ENCODE measurements around the gene FLYWCH1.

The FLYWCH1 gene

DNA sequence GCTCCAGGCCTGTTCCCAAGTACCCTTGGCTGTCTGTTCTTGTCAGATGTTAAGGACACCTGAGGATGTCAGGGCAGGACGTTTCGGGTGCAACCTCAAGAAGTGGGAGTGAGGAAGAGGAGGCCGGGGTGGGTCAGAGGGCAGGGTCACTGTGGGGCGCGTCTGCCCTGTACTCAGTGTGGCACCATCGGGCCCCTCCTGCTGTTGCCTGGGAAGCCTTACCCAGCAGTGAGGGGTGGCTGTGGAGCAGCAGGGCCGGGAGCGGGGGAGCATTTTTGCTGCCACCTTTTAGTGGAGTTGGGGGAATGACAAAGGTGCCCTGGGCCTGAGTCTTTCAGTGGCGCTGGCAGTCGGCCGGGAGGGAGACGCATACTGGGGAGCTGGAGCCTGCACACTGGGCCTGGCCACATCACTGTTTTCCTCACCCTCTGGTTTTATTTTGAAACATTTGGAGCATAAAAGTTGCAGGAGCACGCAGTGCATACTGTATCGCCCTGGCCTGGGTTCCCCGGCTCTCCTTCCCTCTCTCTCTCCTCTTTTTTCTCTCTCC lies 11.1 kb upstream of the FLYWCH1 start:
- DNase-seq, result no peak

DNA sequence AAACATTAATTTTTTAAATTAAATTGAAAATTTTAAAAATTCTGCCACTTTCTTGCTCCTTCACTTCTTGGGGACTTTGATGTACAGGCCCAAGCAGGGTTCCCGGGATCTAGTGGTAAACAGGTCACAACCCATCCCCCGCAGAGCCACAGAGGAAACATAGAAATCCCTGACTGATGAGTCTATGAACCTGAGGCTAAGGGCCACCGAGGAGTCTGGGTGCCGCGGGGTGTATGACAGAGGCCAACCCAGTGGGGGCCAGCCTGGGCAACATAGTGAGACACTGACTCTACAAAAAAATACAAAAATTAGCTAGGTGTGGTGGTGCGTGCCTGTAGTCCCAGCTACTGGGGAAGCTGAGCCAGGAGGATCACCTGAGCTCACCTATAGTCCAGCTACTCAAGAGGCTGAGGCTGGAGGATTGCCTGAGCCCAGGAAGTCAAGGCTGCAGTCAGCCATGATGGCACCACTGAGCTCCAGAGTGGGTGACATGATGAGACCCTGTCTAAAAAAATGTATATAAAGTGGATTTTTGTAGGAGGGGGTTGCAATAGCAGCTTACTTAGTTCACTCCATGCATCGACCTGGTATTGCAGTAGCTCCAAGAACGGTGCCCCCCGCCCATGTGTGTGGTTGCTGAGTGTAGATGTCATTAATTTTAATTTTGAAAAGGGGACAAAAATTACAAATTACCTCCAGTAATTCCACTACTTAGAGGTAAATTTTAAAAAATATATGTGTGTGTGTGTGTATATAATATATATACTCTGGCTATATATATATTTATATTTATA lies 9.2 kb upstream of the FLYWCH1 start:
- no peak for DNase-seq

DNA sequence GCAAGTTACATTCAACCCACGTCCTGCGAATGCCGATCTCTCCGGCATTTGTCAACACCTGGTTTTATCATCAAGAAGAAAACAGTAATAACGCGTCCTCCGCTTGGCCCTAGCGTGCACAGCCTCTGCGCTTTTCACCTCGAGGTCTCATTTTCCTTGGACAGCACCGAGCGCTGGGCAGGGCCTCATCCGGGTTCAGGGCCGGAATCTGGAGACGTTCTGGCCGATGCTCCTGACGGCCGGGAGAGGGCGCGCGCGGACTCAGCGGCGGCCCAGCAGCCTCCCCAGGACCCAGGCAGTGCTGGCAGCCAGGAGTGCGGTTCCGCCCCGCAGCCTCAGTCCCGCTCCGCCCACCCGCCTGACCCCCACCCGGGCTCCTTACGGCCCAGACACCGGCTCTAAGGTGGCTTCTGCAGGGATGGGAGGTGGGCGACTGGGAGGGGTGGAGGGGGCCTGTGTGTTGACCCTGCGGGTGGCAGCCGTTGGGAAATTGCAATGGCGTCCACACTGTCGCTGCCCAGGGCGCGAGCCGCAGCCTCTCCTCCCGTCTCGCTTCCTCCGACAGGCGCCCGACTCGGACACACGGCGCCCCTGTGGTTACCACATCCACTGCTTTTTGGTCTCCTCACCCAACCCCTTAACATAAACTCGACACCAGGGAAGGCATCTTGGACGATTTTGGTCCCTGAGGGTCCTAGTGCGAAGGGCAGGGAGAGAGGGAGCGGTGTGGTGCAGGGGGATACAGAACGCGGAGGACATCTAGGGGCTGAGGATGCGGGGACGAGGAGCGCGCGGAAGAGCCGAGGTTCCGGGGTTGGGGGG lies 7.4 kb upstream of the FLYWCH1 start:
- DNase-seq, result peak; percentile 85 to 92 (median 92)

DNA sequence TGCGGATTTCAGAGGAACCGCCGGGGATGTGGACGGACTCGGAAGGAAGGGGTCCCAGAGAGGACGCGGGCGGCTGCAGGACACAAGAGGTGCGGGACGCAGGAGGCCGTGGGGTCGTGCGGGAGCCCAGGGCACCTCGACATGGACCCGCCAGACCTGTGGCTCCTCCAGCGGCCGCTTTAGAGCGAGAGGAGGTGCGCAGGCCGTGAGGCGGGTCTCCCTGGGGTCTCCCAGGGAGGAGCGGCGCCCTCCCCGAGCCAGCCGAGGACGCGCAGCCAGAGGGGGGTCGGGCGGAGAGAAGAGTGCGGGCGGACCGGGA lies 6.8 kb upstream of the FLYWCH1 start:
- peak in 1 of 3 donors; percentile 27 for DNase-seq

DNA sequence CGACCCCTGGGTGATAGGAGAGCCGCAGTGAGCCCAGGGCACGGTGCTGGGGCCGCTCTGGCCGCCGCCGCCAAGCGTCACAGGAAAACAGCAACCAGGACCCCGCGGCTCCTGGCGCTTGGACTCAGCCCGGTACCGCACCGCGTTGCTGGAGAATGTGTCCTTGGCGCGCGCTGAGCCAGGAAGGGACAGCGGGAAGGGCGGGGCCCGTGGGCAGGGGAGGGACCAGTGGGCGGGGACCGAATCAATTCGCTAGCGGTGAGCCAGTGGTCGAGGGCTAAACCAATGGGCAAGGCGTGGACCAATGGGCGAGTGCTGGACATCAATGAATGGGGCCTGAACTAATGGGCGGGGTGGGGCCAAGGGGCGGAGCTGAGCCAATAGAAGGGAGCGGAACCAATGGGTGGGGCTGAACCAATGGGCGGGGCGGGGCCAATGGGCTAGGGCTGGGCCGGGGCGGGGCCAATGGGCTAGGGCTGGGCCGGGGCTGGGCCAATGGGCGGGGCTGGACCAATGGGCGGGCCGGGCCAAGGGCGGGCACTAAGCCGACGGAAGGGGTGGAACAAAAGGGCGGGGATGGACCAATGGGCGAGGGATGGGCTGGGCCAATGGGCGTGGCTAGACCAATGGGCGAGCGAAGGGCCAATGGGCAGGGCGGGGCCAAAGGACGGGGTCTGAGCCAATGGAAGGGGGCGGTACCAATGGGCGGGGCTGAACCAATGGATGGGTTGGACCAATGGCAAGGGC lies 6.3 kb upstream of the FLYWCH1 start:
- peak; percentile 99 to 100 (median 100) for DNase-seq

DNA sequence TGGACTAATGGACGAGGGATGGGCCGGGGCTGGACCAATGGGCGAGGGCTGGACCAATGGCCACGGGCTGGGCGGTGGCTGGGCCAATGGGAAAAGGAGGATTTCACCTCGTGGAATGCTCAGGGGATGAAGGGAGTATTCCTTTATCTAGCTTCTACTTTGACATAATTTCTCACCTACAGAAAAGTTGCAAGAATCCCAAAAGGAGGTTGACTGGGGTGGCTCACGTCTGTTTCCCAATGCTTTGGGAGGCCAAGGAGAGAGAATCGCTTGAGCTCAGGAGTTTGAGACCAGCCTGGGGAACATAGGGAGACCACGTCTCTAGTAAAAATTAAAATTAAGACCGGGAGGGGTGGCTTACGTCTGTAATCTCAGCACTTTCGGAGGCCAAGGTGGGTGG lies 5.7 kb upstream of the FLYWCH1 start:
- no peak for DNase-seq

DNA sequence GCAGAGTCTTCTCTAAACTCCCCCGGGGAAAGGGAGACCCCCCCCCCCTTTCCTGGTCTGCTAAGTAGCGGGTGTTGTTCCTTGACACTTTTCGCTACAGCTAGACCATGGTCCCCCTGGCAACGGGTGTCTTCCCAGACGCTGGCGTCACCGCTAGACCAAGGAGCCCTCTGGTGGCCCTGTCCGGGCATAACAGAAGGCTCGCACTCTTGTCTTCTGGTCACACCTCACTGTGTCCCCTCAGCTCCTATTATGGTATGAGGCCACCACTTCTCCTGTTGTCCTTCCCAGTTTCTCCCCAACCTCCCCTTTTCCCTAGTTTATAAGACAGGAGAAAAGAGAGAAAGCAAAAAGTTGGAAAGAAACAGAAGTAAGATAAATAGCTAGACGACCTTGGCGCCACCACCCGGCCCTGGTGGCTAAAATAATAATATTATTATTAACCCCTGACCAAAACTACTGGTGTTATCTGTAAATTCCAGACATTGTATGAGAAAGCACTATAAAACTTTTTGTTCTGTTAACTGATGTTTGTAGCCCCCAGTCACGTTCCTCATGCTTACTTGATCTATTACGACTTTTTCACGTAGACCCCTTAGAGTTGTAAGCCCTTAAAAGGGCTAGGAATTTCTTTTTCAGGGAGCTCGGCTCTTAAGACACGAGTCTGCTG lies 4.5 kb upstream of the FLYWCH1 start:
- DNase-seq, result peak; percentile 60 to 71 (median 66)

DNA sequence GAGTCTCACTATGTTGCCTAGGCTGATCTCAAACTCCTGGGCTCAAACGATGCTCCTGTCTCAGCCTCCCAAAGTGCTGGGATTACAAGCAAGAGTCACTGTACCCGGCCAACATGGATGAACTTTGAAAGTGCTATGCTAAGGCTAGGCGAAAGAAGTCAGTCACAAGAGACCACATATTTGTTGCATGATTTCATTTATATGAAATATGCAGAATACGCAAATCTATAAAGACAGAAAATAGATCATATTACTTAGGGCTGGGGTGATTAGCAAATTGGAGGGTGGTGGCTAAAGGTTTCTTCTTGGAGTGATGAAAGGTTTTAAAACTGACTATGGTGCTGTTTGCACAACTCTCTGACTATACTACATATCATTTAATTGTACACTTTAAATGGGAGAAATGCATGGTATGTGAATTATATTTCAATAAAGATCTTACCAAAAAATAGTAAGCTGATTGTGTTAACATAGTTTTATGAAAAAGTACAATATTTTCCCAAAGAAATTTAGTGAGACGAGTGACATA lies 1.2 kb upstream of the FLYWCH1 start:
- no peak for DNase-seq

DNA sequence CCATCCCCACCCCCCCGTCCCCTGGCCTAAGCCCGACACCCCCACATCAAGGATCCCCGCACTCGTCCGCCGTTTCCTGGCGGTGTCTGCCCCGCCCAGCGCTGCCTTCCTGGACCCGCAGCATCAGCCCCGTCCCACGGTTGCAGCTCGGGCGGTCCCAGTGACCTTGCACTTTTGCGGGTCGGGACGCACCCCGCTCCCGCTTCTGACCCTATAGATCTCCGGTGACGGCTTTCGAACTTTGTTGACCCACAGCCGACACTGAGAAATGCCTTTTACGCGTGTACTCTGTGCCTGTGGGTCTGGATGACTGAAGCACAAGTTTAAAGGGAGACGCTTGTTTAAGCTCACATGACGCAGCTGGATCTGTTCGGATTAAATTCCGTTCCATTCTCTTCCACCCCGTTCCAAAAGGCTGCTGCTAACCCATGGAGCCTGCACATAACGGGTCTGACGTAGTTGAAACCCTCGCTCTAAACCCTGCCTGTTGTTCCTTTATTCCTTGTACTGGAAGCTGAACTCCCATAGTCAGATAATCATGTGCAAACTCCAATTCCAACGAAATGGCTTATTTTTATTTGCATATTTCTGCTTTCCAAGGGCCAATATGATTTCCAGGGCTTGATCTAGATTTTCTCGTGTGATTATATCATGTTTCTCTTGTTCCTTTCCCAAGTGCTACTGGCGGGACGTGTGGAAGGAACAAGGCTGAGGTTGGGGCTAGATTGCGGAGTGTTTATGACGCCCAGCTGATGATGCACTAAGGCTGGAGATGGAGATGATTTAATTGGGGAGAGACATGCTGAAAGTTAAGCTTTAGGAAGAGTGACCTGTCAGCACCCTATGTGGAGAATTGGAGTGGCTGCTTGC lies 834 bp downstream of the FLYWCH1 start:
- DNase-seq, result peak; percentile 38 to 50 (median 47)

DNA sequence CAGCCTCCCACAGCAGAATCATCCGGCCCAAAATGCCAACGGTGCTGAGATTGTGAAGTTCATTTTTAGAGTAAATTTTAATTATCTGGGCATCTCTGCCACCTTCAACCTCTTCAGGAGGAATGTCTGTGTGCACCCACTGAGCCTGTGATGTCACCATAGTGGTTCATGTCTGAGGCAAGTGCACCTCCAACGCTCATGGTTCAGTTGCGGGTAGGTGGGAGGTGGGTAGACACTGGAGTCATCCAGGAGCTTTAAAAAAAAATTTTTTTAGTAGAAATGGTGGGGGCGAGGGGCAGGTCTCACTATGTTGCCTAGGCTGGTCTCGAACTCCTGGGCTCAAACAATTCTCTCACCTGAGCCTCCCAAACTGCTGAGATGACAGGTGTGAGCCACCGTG lies 1.9 kb downstream of the FLYWCH1 start:
- no peak for DNase-seq

DNA sequence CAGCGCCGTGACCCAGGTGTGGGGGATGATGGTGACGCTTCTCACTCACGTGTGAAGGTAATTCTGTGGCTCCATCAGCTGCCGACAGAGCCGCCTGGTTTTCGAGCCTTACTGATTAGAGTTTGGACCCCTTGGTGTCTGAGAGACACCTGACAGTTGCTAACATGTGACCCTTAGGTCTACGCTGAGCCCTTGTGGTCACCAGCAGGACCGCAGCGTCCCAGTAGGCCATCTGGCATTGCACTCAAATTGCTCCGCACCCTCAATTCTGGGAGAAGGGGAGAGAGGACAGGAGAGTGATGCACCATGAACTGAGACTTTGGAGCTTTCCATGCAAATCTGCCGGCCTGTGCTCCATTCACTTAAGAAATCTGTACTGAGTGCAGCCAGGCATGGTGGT lies 2.5 kb downstream of the FLYWCH1 start:
- DNase-seq, result peak in 1 of 3 donors; percentile 16

DNA sequence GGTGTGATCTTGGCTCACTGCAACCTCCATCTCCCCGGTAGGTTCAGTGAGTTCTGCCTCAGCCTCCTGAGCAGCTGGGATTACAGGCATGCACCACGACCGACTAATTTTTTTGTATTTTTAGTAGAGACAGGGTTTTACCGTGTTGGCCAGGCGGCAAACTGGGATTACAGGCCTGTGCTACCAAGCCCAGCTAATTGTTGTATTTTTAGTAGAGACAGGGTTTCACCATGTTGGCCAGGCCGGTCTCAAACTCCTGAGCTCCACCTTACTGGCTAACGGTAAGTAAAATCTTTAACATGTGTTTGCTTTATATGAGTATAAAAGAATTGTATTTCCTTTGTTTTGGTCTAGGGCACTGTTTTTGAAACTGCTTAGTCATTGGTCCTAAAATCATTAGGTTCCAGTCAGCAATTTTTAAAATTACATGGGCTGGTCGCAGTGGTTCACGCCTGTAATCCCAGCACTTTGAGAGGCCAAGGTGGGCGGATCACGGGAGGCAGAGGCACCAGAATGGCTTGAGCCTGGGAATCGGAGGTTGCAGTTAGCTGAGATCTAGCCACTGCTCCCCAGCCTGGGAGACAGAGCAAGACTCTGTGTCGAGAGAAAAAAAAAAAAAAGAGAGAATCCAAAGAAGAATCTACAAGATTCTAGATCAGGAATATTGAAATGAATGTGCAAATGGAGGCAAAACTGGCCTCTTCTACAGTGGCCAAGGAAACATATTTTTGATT lies 3.6 kb downstream of the FLYWCH1 start:
- no peak for DNase-seq

DNA sequence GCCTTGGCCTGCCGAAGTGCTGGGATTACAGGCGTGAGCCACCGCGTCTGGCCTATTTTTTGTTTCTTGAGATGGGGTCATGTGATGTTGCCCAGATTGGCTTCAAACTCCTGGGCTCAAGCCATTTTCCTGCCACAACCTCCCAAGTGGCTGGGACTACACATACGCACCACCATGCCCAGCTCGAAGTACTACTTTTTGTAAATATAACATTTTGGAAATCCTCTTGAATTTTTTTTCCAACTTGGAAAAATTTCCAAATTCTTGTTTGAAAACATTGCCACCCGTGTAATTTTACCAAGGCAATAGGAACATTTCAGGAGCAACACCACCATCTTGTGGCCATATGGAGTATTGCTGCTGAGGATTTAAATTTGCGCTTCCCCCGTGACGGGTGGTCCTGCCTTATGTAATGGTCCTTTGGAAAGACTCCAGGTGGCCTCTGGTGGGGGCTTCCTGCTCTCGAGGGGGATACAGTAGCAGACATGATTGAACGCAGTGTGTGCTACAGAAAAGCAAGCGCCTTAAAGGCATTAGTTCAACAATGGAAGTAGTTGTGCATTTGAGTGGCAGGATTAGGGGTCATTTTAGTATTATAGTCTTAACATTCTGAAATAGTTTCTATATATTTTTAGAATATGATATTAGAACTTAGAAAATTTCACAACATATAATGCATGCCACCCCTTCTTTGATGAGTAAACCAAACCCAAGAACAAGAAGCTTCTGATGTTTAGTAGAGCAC lies 8.0 kb downstream of the FLYWCH1 start:
- DNase-seq, result peak; percentile 70 to 76 (median 71)

DNA sequence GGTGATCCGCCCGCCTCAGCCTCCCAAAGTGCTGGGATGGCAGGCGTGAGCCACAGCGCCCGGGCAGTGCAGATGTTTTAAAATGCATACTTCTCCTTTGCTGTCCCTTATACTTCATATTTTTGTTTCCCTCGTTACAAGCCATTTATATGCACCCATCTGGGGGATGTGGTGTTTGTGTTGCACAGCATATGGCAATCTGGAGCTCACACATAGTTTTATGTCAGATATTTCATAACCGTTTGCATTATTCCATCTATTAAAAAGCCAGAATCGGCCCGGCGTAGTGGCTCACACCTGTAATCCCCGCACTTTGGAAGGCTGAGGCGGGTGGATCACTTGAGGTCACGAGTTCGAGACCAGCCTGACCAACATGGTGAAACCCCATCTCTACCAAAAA lies 11.8 kb downstream of the FLYWCH1 start:
- DNase-seq, result no peak

DNA sequence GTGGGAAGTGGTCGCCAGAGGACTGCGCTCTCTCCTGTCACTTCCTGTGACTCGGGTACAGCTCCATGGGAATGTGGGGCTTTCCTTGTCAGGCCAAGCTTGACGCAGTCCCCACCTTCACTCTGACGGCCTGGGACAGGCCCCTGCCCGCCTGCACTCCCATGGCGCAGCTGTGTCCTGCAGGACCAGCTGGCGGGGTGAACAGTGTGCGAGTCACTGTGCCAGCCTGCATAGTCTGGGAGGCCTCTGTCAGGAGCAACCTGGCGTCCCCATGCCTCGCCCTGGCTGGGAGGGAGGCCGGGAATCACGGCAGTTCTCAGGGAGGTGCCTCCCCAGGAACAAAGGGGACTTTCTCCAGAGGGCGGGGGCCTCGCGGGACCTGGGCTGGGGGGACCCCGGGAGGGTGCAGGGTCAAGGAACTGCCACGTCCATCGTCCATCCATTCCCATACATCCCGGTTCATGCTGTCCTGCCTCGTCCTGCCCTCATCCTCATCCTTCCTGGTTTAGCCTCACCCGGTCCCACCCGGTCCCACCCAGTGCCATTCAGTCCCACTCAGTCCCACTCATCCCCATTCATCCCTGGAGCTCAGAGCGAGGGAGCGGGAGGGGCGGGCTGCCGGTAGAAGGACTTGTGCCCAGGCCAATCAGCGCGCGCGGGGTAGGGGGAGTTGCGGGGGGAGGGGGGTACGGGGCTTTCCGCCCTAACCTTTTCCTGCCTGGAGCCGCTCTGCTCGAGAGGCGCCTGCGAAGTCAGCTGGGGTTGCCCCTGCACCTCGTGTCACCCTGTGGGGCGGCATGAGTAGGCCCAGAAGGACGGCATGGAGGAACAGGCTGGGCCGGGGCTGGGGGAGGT lies 13.4 kb downstream of the FLYWCH1 start:
- DNase-seq, result no peak

DNA sequence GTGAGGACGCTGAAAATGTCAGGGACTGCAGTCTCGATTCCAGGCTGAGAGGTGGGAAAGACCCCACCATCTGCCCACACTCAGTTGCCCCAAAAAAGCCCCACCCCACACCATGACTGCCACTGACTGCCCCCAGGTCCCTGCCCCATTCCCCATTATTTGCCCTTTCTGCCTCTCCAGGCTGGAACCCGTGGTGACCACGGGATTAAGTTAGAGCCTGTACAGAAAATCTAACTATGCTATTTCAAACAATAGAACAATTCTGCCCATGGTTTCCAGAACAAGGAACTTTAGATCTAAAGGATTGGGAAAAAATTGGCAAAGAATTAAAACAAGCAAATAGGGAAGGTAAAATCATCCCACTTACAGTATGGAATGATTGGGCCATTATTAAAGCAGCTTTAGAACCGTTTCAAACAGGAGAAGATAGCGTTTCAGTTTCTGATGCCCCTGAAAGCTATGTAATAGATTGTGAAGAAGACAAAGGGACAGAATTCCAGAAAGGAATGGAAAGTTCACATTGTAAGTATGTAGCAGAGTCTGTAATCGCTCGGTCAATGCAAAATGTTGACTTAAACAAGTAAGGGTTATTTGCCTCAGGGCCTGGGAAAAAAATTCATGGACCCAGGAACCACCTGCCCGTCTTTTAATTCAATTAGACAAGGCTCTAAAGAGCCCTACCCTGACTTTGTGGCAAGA lies 14.4 kb downstream of the FLYWCH1 start:
- no peak for DNase-seq

DNA sequence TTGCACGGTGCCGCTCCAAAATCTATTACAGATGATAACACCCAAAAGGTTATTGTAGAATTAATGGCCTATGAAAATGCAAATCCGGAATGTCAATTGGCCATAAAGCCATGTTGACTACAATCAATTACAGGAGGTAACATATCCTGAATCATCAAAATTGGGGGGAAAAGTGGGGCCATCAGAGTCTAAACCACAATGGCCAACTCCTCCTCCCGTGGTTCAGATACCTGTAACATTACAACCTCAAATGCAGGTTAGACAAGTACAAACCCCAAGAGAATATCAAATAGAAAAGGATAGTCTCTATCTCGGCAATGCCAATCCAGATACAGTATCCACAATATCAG lies 14.9 kb downstream of the FLYWCH1 start:
- no peak for DNase-seq

DNA sequence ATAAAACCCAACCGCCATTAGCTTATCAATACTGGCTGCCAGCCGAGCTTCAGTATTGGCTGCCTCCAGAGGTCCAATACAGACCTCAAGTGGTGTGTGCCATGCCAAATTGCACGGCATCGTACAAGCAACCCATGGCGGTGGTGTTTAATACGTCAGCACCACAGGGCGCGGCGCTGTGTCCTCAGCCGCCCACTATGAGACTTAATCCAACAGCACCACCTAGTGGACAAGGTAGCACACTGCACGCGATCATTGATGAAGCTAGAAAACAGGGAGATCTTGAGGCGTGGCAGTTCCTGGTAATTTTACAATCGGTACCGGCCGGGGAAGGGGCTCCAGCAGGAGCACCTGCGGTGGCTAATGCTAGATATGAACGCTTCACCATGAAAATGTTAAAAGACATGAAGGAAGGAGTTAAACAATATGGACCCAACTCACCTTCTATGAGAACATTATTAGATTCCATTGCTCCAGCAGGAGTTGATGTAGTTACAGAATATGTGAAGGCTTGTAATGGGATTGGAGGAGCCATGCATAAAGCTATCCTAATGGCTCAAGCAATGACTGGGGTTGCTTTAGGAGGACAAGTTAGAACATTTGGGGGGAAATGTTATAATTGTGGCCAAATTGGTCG lies 15.4 kb downstream of the FLYWCH1 start:
- DNase-seq, result peak; percentile 94 to 97 (median 94)

All from suppressor macrophage treated with lipopolysaccharide for 1 hour (primary cell).